Activated CD4-positive, alpha-beta T cell treated with anti-CD3 and anti-CD28 coated beads for 24 hours (primary cell): ENCODE data around the gene SMARCD1.
"Not testable (repeated sequence)": the region's sequence is repeated elsewhere in the genome, so short reads cannot be mapped to it uniquely, and the experiment has no call there.

Experiments used
- DNase-seq, 2 donors: peaks; one replicate each; pipeline ENCODE4 v3.0.0-alpha.2; 2020; ENCODE audit warnings: low read depth in 2 of 2

Gene SMARCD1

GRCh38 chr12:50142993-50143392 is 57.9 kb downstream of the SMARCD1 start:
- DNase-seq = no peak

- DNase-seq = no peak
Measured at GRCh38 chr12:50145439-50145838, 60.3 kb downstream of the SMARCD1 start.

- DNase-seq = no peak
Measured at GRCh38 chr12:50147281-50147680, 62.1 kb downstream of the SMARCD1 start.

GRCh38 chr12:50148011-50148410 is 62.9 kb downstream of the SMARCD1 start:
- DNase-seq = not testable (repeated sequence)

GRCh38 chr12:50149311-50149710 is 64.2 kb downstream of the SMARCD1 start:
- DNase-seq = no peak
